ENCODE results near the gene SOX21. TPM values are rescaled to one million over a fixed set of nuclear protein-coding genes. Genes with fewer than 3 reads are reported as not detected.
"Not testable (repeated sequence)": the region's sequence is repeated elsewhere in the genome, so short reads cannot be mapped to it uniquely, and the experiment has no call there.

SOX21 gene
- total RNA-seq, 1 donor from 2014 or later, result not detected

DNA sequence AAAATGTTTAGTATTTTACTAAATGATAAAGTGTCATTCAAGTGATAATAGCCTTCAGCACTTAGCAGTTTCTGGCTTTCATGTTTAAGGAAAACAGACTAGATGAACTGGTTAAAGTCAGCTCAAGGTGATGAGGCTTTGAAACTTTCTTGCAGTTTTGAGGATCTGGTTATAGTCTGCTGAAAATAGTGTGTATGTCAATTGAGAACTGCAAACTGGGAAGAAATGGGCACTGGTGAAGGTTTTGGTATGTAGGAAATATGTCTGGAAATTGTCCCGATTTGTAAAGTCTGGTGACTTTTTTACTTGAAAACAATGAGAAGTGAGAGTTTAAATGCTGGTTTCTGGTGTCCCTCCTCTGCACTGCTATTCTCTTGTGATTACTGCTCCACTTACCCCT, 36.8 kb upstream of the SOX21 start:
- no peak for DNase-seq (ENCODE audit: low spot score)
- no peak overlapping the region for H3K4me3 Mint-ChIP-seq (ENCODE audit: unreplicated experiment)
- TF ChIP-seq, protein P1, sequence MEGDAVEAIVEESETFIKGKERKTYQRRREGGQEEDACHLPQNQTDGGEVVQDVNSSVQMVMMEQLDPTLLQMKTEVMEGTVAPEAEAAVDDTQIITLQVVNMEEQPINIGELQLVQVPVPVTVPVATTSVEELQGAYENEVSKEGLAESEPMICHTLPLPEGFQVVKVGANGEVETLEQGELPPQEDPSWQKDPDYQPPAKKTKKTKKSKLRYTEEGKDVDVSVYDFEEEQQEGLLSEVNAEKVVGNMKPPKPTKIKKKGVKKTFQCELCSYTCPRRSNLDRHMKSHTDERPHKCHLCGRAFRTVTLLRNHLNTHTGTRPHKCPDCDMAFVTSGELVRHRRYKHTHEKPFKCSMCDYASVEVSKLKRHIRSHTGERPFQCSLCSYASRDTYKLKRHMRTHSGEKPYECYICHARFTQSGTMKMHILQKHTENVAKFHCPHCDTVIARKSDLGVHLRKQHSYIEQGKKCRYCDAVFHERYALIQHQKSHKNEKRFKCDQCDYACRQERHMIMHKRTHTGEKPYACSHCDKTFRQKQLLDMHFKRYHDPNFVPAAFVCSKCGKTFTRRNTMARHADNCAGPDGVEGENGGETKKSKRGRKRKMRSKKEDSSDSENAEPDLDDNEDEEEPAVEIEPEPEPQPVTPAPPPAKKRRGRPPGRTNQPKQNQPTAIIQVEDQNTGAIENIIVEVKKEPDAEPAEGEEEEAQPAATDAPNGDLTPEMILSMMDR (IDR thresholded peaks at IDR 0.05), result no peak
- no peaks in the 10 kb centered on the region for H3K4me1 Mint-ChIP-seq (ENCODE audit: low read depth)
- peaks cover 32% of the 10 kb centered on the region for H3K27me3 Mint-ChIP-seq (ENCODE audit: low read depth)
- no peak overlapping the region for H3K27ac Mint-ChIP-seq (ENCODE audit: unreplicated experiment)
- no peaks in the 10 kb centered on the region for H3K36me3 Mint-ChIP-seq (ENCODE audit: low read depth)
- no peaks in the 10 kb centered on the region for H3K9me3 Mint-ChIP-seq (ENCODE audit: low read depth)

DNA sequence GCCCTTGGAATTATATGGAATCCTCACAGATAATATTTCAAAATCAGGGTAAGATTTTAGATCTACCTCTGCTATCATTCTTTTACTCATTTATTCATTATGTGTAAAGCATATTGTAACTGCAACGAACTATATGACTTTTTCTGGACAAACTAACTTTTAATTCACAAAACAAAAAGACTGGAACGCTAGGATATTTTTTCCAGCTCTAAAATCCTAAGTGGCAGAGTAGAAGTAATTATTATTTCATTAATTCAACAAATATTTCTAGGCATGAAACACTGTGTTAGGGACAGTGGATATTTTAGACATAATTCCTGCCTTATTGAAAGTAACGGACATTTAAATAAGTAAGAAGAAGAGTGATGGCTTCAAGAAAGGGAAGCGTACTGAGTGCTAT, 26.9 kb upstream of the SOX21 start:
- TF ChIP-seq, protein P1 (IDR thresholded peaks at IDR 0.05), result no peak
- DNase-seq (ENCODE audit: low spot score), result no peak
- H3K27ac Mint-ChIP-seq (ENCODE audit: unreplicated experiment), result no peak overlapping the region
- H3K4me3 Mint-ChIP-seq (ENCODE audit: unreplicated experiment), result no peak overlapping the region
- peaks cover 31% of the 10 kb centered on the region for H3K27me3 Mint-ChIP-seq (ENCODE audit: low read depth)
- H3K9me3 Mint-ChIP-seq (ENCODE audit: low read depth), result peaks cover 4% of the 10 kb centered on the region
- no peaks in the 10 kb centered on the region for H3K36me3 Mint-ChIP-seq (ENCODE audit: low read depth)
- H3K4me1 Mint-ChIP-seq (ENCODE audit: low read depth), result no peaks in the 10 kb centered on the region

DNA sequence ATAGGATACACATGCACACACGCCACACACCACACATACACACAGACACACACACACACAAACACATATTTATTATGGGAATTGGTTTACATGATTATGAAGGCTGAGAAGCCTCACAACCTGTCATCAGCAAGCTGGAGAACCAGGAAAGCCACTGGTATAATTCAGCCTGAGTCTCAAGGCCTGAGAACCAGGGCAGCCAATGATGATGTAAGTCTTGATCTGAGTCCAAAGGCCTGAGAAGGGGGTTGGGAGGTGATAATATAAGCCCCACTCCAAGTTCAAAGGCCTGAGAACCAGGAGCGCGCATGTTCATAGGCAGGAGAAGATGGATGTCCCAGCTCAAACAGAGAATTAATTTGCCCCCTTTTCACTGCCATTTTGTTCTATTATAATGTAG, 18.7 kb upstream of the SOX21 start:
- no peak for DNase-seq (ENCODE audit: low spot score)
- Mint-ChIP-seq H3K36me3 (ENCODE audit: low read depth) (no peaks in the 10 kb centered on the region), H3K27ac (ENCODE audit: unreplicated experiment) (no peak overlapping the region), H3K9me3 (ENCODE audit: low read depth) (peaks cover 4% of the 10 kb centered on the region), H3K4me3 (ENCODE audit: unreplicated experiment) (no peak overlapping the region), H3K27me3 (ENCODE audit: low read depth) (peaks cover 11% of the 10 kb centered on the region), H3K4me1 (ENCODE audit: low read depth) (no peaks in the 10 kb centered on the region)
- TF ChIP-seq, protein P1 (IDR thresholded peaks at IDR 0.05), result no peak

DNA sequence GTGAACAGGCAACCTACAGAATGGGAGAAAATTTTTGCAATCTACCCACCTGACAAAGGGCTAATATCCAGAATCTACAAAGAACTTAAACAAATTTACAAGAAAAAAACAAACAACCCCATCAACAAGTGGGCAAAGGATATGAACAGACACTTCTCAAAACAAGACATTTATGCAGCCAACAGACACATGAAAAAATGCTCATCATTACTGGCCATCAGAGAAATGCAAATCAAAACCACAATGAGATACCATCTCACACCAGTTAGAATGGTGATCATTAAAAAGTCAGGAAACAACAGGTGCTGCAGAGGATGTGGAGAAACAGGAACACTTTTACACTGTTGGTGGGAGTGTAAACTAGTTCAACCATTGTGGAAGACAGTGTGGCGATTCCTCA, 17.6 kb upstream of the SOX21 start:
- peaks cover 14% of the 10 kb centered on the region for H3K27me3 Mint-ChIP-seq (ENCODE audit: low read depth)
- not testable (repeated sequence) for H3K4me3 Mint-ChIP-seq (ENCODE audit: unreplicated experiment); H3K36me3 Mint-ChIP-seq (ENCODE audit: low read depth); H3K27ac Mint-ChIP-seq (ENCODE audit: unreplicated experiment); H3K9me3 Mint-ChIP-seq (ENCODE audit: low read depth); DNase-seq (ENCODE audit: low spot score); H3K4me1 Mint-ChIP-seq (ENCODE audit: low read depth)

DNA sequence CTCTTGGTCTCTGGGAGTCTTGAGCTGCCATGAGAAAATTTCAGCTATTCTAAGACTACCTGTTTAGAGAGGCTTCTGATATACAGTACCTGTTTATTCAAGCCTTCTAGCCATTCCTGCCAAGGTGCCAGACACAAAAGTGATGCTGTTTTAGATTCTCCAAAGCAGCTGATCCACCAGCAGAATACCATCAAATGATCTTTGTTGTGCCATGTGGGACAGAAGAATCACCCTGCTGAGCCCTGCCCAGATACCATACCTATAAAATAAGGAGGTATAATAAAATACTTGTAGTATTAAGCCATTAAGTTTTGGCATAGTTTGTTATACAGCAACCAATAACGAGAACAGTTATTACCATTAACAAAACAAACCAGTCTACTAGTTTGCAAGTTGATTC, 14.1 kb upstream of the SOX21 start:
- Mint-ChIP-seq H3K9me3 (ENCODE audit: low read depth) (peaks cover 8% of the 10 kb centered on the region), H3K4me3 (ENCODE audit: unreplicated experiment) (no peak overlapping the region), H3K27me3 (ENCODE audit: low read depth) (peaks cover 30% of the 10 kb centered on the region), H3K4me1 (ENCODE audit: low read depth) (no peaks in the 10 kb centered on the region), H3K36me3 (ENCODE audit: low read depth) (no peaks in the 10 kb centered on the region), H3K27ac (ENCODE audit: unreplicated experiment) (no peak overlapping the region)
- TF ChIP-seq, protein P1 (IDR thresholded peaks at IDR 0.05), result no peak
- no peak for DNase-seq (ENCODE audit: low spot score)

DNA sequence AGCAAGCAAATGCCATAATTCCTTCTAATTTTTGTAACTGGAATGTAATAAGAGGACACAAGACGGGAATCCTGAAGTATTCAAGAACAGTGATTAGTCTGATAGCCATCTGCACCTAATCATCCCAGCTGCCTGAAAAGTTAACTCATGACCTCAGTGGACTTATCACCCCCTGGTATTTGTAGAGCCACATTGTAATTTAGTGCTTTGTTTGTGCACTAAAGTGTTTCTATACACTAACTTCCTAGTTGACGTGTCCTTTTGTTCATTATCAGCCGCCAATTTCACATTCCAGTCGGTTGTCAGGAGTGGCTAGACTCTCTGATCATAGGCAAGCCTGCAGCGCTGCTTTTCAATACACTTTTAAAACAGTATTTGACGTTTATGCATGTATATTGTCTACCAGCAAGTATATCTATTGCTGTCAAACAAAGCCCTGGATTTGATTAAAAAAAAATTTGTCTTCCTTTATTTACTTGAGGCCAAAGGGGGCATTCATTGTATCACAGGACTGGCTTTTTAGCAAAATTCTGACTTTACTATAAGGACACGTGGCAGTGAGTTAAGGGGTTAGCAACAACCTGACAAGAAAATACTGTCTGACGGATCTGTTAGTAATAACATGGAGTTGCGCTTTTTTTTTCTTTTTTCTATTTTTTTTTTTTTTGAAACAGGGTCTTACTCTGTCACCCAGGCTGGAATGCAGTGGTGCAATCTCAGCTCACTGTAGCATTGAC, 10.4 kb upstream of the SOX21 start:
- TF ChIP-seq, protein P1 (IDR thresholded peaks at IDR 0.05), result no peak
- no peak overlapping the region for H3K27ac Mint-ChIP-seq (ENCODE audit: unreplicated experiment)
- H3K4me1 Mint-ChIP-seq (ENCODE audit: low read depth), result no peaks in the 10 kb centered on the region
- peaks cover 4% of the 10 kb centered on the region for H3K9me3 Mint-ChIP-seq (ENCODE audit: low read depth)
- no peaks in the 10 kb centered on the region for H3K36me3 Mint-ChIP-seq (ENCODE audit: low read depth)
- H3K27me3 Mint-ChIP-seq (ENCODE audit: low read depth), result peaks cover 37% of the 10 kb centered on the region
- no peak overlapping the region for H3K4me3 Mint-ChIP-seq (ENCODE audit: unreplicated experiment)
- DNase-seq (ENCODE audit: low spot score), result no peak

DNA sequence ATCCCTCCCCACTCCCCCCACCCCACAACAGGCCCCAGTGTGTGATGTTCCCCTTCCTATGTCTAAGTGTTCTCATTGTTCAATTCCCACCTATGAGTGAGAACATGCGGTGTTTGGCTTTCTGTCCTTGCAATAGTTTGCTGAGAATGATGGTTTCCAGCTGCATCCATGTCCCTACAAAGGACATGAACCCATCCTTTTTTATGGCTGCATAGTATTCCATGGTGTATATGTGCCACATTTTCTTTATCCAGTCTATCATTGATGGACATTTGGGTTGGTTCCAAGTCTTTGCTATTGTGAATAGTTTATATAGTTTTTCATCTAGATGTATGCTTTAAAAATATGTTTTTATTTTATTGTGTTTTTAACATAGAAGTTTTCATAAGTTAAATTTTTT, 6.4 kb upstream of the SOX21 start:
- H3K9me3 Mint-ChIP-seq (ENCODE audit: low read depth); H3K36me3 Mint-ChIP-seq (ENCODE audit: low read depth); H3K4me1 Mint-ChIP-seq (ENCODE audit: low read depth); DNase-seq (ENCODE audit: low spot score); H3K4me3 Mint-ChIP-seq (ENCODE audit: unreplicated experiment); H3K27ac Mint-ChIP-seq (ENCODE audit: unreplicated experiment): not testable (repeated sequence)
- peaks cover 62% of the 10 kb centered on the region for H3K27me3 Mint-ChIP-seq (ENCODE audit: low read depth)

All from chondrocyte (in vitro differentiated cells).